ENCODE measurements around the gene CLOCK. TPM values are rescaled to one million over a fixed set of nuclear protein-coding genes. Genes with fewer than 3 reads are reported as not detected.

CLOCK gene
- total and polyA plus RNA-seq, 2 of the 8 experiments (the other 6 are each of a cell fraction or from before 2014, with no cell fraction given): 7.7 to 24.2 TPM

GRCh38 chr4:55458611-55459010 is 88.1 kb downstream of the CLOCK start (continued):
- TF ChIP-seq CREB1 (IDR thresholded peaks at IDR 0.05) (no peak), E2F6 (IDR thresholded peaks at IDR 0.05) (no peak), SIX5 (IDR thresholded peaks at IDR 0.05; ENCODE audit: low read depth, low read length) (no peak)

Data from H1 (cell line).